ENCODE results near the gene DYNLT2B.

- TF ChIP-seq TAF1 (IDR thresholded peaks at IDR 0.05; ENCODE audit: low read depth, low read length) (peak; percentile 74), SPI1 (IDR thresholded peaks at IDR 0.05; ENCODE audit: low read depth, low read length) (no peak), POLR2AphosphoS5 (IDR thresholded peaks at IDR 0.05; ENCODE audit: low read depth, low read length) (peak; percentile 89), PAX5 (IDR thresholded peaks at IDR 0.05; ENCODE audit: insufficient read depth, low read length, severe bottlenecking) (no peak), POLR2A (IDR thresholded peaks at IDR 0.05; ENCODE audit: low read depth, low read length) (peak; percentile 77), POU2F2 (IDR thresholded peaks at IDR 0.05; ENCODE audit: low read depth, low read length) (no peak; the same call in 1 of the 2 replicates)
Measured at GRCh38 chr3:196317687-196318467, at the start of gene DYNLT2B.
